Heart left ventricle (tissue), 16 donors: ENCODE data around the gene ATP9A. TPM values are rescaled to one million over a fixed set of nuclear protein-coding genes. Genes with fewer than 3 reads are reported as not detected.

Experiments
- ATAC-seq, 4 donors: fragments of 200-7000 bp; cut with Tn5 transposase; one replicate each; pipeline ENCODE4 v1.9.1; 2020 to 2022; ENCODE audit warnings: moderate library complexity in 4 of 4, mild to moderate bottlenecking in 3 of 4, moderate number of reproducible peaks in 1 of 4
- DNase-seq, 5 donors: peaks; one replicate each; pipeline ENCODE4 v3.0.0-alpha.2; 2020
- H3K27ac ChIP-seq, 12 donors: fragments of 200-600 bp; sonication (generic) in 4 of 12; one replicate each; pipeline versions ENCODE4 v1.5.0 to v1.8.0; 2016 to 2022; ENCODE audit warnings: mild to moderate bottlenecking in 2 of 12
- H3K27me3 ChIP-seq, 9 donors: fragments of 200-600 bp; sonication (generic) in 2 of 9; one replicate each; pipeline versions ENCODE4 v1.5.1 to v1.8.0; 2016 to 2022; ENCODE audit warnings: mild to moderate bottlenecking in 3 of 9
- H3K36me3 ChIP-seq, 9 donors: fragments of 200-600 bp; sonication (generic) in 2 of 9; one replicate each; pipeline versions ENCODE4 v1.5.0 to v1.8.0; 2018 to 2022; ENCODE audit warnings: mild to moderate bottlenecking in 2 of 9
- H3K4me1 ChIP-seq, 12 donors: fragments of 200-600 bp; sonication (generic) in 4 of 12; one replicate each; pipeline versions ENCODE4 v1.5.0 to v1.8.0; 2016 to 2022; ENCODE audit warnings: mild to moderate bottlenecking in 3 of 12
- H3K4me3 ChIP-seq, 12 donors: fragments of 200-600 bp; sonication (generic) in 4 of 12; one replicate each; pipeline versions ENCODE4 v1.5.0 to v1.8.0; 2017 to 2022; ENCODE audit warnings: mild to moderate bottlenecking in 9 of 12, moderate library complexity in 4 of 12
- H3K9me3 ChIP-seq, 12 donors: fragments of 200-600 bp; sonication (generic) in 4 of 12; one replicate each; pipeline versions ENCODE4 v1.5.0 to v1.8.0; 2016 to 2022; ENCODE audit warnings: mild to moderate bottlenecking in 1 of 12
- POLR2A ChIP-seq, 2 donors: fragments of 450-650 bp; IDR thresholded peaks; one replicate each; pipeline ENCODE4 v1.6.1; 2017; ENCODE audit warnings: antibody characterized with exemption in 2 of 2, mild to moderate bottlenecking in 2 of 2, moderate library complexity in 2 of 2
- WGBS, 4 donors: extraction: QIAGEN DNeasy Blood & Tissue Kit in 2 of 4; methylation state at CpG; one replicate each; pipeline versions ENCODE4 v1.1.5 to v1.1.7; 2013 to 2018; 5-methylcytosine and 5-hydroxymethylcytosine counted together
- intact Hi-C, 10 donors: fragments of 100-400 bp; cut with DNase I; formaldehyde crosslinking; loops; one replicate each; pipeline versions ENCODE4 v1.11.1 to v1.14.2; 2022
- polyA plus RNA-seq, 2 donors: library from polyadenylated mRNA; stranded (reverse); fragments of 200-250 nt; gene quantifications; one replicate each; pipeline ENCODE4 v1.2.3, GENCODE V29; 2013
- total RNA-seq, 9 donors: library from RNA; depleted of rRNA in 2 of 9; stranded (reverse); fragments of >200 nt in 2 of 9; fragmentation: NEBNext Ultra II Directional in 3 of 9; extraction: Animal tissue kit (Norgen Biotek cat#: 25700) in 3 of 9; gene quantifications; one replicate each; pipeline versions ENCODE4 v1.1.0 to v1.2.4, GENCODE V29; 2016 to 2023
- TF ChIP-seq, protein P1 (sequence below), 12 donors: fragments of 200-600 bp; sonication (generic) in 4 of 12; IDR thresholded peaks; one replicate each; pipeline versions ENCODE4 v1.5.0 to v1.8.0; 2018 to 2022; ENCODE audit warnings: antibody characterized with exemption in 12 of 12, mild to moderate bottlenecking in 5 of 12
- donor health status: ischemic (EF 13 %, LVEDD 7.1; RV severe dilation, severe dysfunction).
- donor health status: healthy with polysubstance abuse.
- donor health status: DM: no; HTN: yes; CAD: no.
- donor health status: DM: no; HTN: no; CAD: no.
- donor health status: ischemic (EF 25% LVEDD 6.9; RV normal size, moderate dysfunction).
- donor health status: ischemic (EF 25% LVEDD 5.7; RV mildly dilated, moderate dysfunction).
- donor health status: healthy.
- donor health status: DM: yes; HTN: yes; CAD: no.
- donor health status: ischemic (EF 35%, LVEDD 5.7; RV mildly dilated, moderate dysfunction).
- donor health status: nonischemic (EF 11% LVEDD 7.7; RV severe dilation, severe dysfunction).
- donor health status: DM: yes; HTN: yes; CAD: no.
- donor health status: PGD.
- donor health status: ischemic (EF 29% LVEDD 5.4; RV normal size, mild dysfunction).
- donor health status: nonischemic (EF 23%, LVEDD 6.1; RV moderate dilation, normal function).

ATP9A gene
- total and polyA plus RNA-seq, 11 donors: 4.4 to 36.4 (median 27.6) TPM

DNA sequence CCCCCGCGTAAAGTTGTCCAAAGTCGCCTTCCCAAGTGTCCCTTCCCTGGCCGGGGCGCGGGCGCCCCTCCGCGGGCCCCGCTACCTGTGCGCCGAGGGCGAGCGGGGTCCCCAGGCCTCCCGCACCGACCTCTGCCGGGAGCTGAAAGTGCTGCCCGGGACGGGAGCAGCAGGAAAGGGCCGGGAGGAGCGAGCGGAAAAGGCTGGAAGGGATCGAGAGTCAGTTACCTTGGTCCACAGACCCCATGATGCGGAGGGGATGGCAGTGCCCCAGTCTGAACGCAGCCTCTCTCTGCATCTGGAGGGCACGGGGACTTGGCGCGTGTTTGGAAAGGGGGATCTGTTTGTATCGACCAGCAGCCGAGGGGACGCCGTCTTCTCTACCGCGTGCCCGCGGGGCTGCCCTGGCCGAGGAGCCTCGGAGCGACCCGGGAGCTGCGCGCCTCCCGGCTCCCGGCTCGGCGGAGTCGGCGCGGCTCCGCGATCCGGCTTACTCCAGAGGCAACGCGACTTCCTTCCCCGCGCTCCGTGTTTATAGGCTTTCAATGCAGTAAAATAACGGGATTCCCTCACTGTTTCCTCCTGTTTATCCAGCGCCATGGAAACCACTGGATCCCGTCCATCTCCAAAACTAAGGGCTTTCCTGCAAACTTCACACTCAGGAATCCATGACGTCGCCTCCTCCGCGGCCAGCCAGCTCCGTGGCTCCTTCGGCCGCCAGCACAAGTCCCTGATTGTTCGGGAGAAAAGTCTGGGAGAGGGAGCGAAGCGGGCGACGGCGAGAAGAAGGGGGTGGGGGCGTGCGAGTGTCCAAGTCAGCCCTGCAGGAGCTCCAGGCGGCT, 205.6 kb downstream of the ATP9A start:
- DNase-seq (peak; percentile 83 to 91 (median 86)), ATAC-seq (peak; percentile 69 to 89 (median 76))
- Histone ChIP-seq H3K9me3 (no peaks in the 10 kb centered on the region), H3K4me3 (peak overlapping the region; percentile 7 to 66 (median 56)), H3K27me3 (peaks cover 0 to 43% (median 0%) of the 10 kb centered on the region in 9 donors), H3K27ac (peak overlapping the region; percentile 13 to 90 (median 82)), H3K36me3 (no peaks in the 10 kb centered on the region), H3K4me1 (peaks cover 4 to 54% (median 39%) of the 10 kb centered on the region in 12 donors)
- intact Hi-C loops: loop anchor here in 6 of 10 donors (2.0 to 10.0 kb wide), 6 partner anchors 20 to 175 kb away; partner anchors contain the start of gene NFATC2 (in 1 of the 6)
- TF ChIP-seq POLR2A (IDR thresholded peaks at IDR 0.05): no peak
- TF ChIP-seq, protein P1, sequence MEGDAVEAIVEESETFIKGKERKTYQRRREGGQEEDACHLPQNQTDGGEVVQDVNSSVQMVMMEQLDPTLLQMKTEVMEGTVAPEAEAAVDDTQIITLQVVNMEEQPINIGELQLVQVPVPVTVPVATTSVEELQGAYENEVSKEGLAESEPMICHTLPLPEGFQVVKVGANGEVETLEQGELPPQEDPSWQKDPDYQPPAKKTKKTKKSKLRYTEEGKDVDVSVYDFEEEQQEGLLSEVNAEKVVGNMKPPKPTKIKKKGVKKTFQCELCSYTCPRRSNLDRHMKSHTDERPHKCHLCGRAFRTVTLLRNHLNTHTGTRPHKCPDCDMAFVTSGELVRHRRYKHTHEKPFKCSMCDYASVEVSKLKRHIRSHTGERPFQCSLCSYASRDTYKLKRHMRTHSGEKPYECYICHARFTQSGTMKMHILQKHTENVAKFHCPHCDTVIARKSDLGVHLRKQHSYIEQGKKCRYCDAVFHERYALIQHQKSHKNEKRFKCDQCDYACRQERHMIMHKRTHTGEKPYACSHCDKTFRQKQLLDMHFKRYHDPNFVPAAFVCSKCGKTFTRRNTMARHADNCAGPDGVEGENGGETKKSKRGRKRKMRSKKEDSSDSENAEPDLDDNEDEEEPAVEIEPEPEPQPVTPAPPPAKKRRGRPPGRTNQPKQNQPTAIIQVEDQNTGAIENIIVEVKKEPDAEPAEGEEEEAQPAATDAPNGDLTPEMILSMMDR (IDR thresholded peaks at IDR 0.05): peak in 7 of 12 donors; percentile 4 to 54 (median 22)
- 0 to 2% (median 1%) methylated on average over 67 to 76 of the region's 76 CpGs for WGBS, 4 donors

DNA sequence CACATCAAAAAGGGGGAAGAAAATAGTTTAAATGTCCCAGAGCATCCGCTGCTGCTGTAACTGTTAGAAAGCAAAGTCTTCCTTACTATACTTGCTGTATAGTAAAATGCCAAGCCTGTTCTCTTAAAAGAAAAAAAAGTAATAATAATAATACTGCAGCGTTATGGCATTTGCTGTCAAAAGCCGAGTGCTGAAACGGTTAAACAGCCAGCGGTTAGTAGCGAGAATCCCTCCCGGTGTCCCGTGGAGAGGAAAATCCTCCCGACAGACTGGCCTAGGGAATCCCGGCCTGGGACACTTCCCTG, 206.2 kb downstream of the ATP9A start:
- DNase-seq (no peak), ATAC-seq (no peak)
- 1 to 2% (median 1%) methylated on average over 10 of the region's 10 CpGs for WGBS, 4 donors
- Histone ChIP-seq H3K9me3 (no peaks in the 10 kb centered on the region), H3K27me3 (peaks cover 0 to 43% (median 0%) of the 10 kb centered on the region in 9 donors), H3K27ac (peak overlapping the region; percentile 13 to 90 (median 82)), H3K4me3 (peak overlapping the region; percentile 7 to 66 (median 56)), H3K4me1 (peaks cover 4 to 54% (median 39%) of the 10 kb centered on the region in 12 donors), H3K36me3 (no peaks in the 10 kb centered on the region)
- intact Hi-C loops: loop anchor here in 6 of 10 donors (2.0 to 10.0 kb wide), 6 partner anchors 19 to 175 kb away; partner anchors contain the start of gene NFATC2 (in 1 of the 6)
- TF ChIP-seq, protein P1 (IDR thresholded peaks at IDR 0.05): no peak
- no peak for TF ChIP-seq POLR2A (IDR thresholded peaks at IDR 0.05)

DNA sequence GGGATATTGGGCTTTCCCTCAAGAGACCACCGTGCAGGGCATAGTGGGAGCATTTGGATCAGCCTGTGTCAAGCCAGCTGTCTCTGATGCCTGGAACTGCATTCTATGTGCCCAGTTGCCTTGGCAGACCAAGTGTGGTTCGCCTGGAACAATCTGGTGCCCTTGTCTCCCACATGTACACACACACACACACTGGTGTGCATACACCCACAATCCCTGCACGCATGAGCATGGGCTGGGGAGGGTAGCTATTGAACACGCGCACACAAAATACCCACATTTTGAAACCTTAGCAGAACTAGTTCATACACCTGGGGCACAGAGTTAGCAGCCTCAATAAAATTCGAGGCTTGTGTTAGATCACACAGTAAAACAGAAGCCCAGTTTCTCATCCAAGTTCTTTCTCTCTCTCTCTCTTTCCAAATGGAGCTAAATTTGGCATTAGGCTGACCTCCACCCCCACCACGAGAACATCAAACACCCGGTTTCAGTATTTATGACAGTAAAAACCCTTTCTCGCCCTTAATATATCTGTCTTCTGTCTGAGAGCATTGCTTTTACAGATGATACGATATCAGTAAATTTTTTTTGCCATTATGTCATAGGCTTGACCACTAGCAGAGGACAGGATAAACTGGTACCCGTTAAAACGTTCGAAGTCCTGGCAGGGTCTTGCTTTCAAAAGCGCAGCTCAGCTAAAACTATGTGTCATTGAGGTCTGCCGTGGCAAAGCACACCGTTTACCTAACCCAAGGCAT, 207.5 kb downstream of the ATP9A start:
- TF ChIP-seq POLR2A (IDR thresholded peaks at IDR 0.05): no peak
- TF ChIP-seq, protein P1 (IDR thresholded peaks at IDR 0.05): no peak
- H3K9me3 ChIP-seq: no peaks in the 10 kb centered on the region
- peaks cover 4 to 50% (median 35%) of the 10 kb centered on the region in 12 donors for H3K4me1 ChIP-seq
- DNase-seq (no peak), ATAC-seq (no peak)
- peak overlapping the region in 9 of 12 donors; percentile 12 to 66 (median 56) for H3K4me3 ChIP-seq
- H3K36me3 ChIP-seq: no peaks in the 10 kb centered on the region
- 19 to 26% (median 23%) methylated on average over 16 of the region's 16 CpGs for WGBS, 4 donors
- peak overlapping the region in 2 of 12 donors; percentile 23 to 57 for H3K27ac ChIP-seq
- peaks cover 0 to 43% (median 0%) of the 10 kb centered on the region in 9 donors for H3K27me3 ChIP-seq
- intact Hi-C loops: loop anchor here in 5 of 10 donors (5.0 to 10.0 kb wide), 4 partner anchors 103 to 173 kb away; no protein-coding TSS in a partner anchor
